Ovary (tissue), 3 donors: ENCODE data around the gene ARAF.

ENCODE experiments used
- CTCF ChIP-seq, 3 donors: fragments of 450-650 bp in 2 of 3; fragments of 200-600 bp in 1 of 3; IDR thresholded peaks; one replicate each; pipeline versions ENCODE4 v1.5.1 to v1.8.0; 2016 to 2022; ENCODE audit warnings: antibody characterized with exemption in 3 of 3, mild to moderate bottlenecking in 1 of 3
- EP300 ChIP-seq: sonication (generic); formaldehyde crosslinking; IDR thresholded peaks from one replicate; pipeline ENCODE4 v1.6.1; 2017; ENCODE audit warnings: antibody characterized with exemption
- donor health status: DM: no; HTN: no; CAD: no.

- TF ChIP-seq CTCF (IDR thresholded peaks at IDR 0.05) (no peak), EP300 (no peak)
These were observed at the start of gene ARAF for GRCh38 chrX:47560934-47561658.
